ENCODE results near the gene E2F6. TPM values are rescaled to one million over a fixed set of nuclear protein-coding genes. Genes with fewer than 3 reads are reported as not detected.

Gene E2F6
- total RNA-seq, 1 donor from 2014 or later, result 22.9 TPM

DNA sequence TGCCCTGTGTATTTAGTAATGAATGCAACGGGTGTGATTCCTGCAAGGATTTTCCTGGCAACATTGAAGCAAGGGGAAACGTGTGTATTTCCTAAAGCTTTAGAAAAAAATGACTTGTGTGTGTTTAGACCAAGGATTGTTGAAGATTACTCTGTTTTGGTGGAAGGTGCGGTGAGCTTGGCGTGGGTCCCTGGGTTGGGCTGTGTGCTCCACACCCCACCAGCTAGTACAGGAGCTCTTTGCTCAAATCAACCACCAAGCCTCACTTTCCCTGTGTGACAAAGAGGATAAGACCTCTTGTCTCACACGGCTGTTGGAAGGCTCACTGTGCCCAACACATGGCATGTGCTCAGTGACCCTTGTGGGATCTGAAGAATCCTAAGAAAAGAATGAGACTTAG, 46.5 kb upstream of the E2F6 start:
- H3K27me3 Mint-ChIP-seq, result no peaks in the 10 kb centered on the region
- no peaks in the 10 kb centered on the region for H3K9me3 Mint-ChIP-seq (ENCODE audit: low read depth)
- H3K36me3 Mint-ChIP-seq (ENCODE audit: insufficient read depth), result peaks cover 5% of the 10 kb centered on the region
- H3K4me3 Mint-ChIP-seq (ENCODE audit: low read depth), result no peak overlapping the region
- peaks cover 11% of the 10 kb centered on the region for H3K4me1 Mint-ChIP-seq (ENCODE audit: low read depth)
- DNase-seq (ENCODE audit: low spot score, unreplicated experiment), result no peak
- TF ChIP-seq CTCF (IDR thresholded peaks at IDR 0.05; ENCODE audit: unreplicated experiment), result no peak
- no peak overlapping the region for H3K27ac Mint-ChIP-seq

- no peaks in the 10 kb centered on the region for H3K9me3 Mint-ChIP-seq (ENCODE audit: low read depth)
- H3K36me3 Mint-ChIP-seq (ENCODE audit: insufficient read depth), result peaks cover 4% of the 10 kb centered on the region
- no peak for TF ChIP-seq CTCF (IDR thresholded peaks at IDR 0.05; ENCODE audit: unreplicated experiment)
- no peak overlapping the region for H3K27ac Mint-ChIP-seq
- DNase-seq (ENCODE audit: low spot score, unreplicated experiment), result no peak
- H3K4me1 Mint-ChIP-seq (ENCODE audit: low read depth), result peaks cover 12% of the 10 kb centered on the region
- H3K27me3 Mint-ChIP-seq, result no peaks in the 10 kb centered on the region
- no peak overlapping the region for H3K4me3 Mint-ChIP-seq (ENCODE audit: low read depth)
These were observed 43.8 kb upstream of the E2F6 start for GRCh38 chr2:11509657-11510360.

DNA sequence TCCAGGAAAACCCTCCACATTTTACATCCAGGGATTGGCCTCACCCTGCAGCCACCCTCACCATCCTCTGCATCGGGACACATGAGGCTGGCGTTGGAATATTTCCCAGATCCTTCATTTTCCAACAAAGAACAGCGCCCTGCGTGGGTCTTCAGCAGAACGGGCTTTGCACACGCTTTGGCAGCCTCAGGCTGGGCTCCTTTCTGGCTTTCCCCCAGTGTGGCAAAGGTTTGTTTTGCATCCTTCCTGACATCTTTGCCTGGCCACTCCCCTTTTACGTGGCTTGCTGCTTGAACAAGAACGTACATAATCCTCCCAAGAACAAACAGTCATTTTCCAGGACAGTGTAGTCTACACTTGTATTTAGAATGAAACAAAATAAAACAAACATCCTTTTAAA, 42.3 kb upstream of the E2F6 start:
- no peak for TF ChIP-seq CTCF (IDR thresholded peaks at IDR 0.05; ENCODE audit: unreplicated experiment)
- Mint-ChIP-seq H3K27ac (no peak overlapping the region), H3K4me1 (ENCODE audit: low read depth) (peaks cover 7% of the 10 kb centered on the region), H3K27me3 (no peaks in the 10 kb centered on the region), H3K36me3 (ENCODE audit: insufficient read depth) (peaks cover 7% of the 10 kb centered on the region), H3K9me3 (ENCODE audit: low read depth) (peaks cover 5% of the 10 kb centered on the region), H3K4me3 (ENCODE audit: low read depth) (no peak overlapping the region)
- no peak for DNase-seq (ENCODE audit: low spot score, unreplicated experiment)

DNA sequence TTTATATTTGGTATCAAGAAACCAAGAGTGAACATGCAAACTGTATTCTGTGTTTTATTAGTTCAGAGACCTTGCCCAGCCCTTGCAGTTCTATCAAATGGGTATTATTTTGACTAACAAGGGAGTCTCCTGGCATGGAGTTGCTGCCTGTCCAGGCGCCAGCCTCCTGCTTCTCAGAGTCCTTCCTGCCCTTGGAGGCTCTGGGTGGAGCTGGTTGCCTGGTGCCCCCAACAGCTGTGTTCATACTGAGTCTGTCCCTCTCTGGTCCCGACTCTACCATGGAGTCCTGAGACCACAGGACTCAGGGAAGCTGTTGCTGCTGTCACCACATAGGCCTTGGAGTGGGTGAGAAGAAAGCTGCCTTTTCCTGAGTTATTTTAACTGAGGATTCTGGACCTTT, 41.6 kb upstream of the E2F6 start:
- DNase-seq (ENCODE audit: low spot score, unreplicated experiment), result no peak
- H3K4me3 Mint-ChIP-seq (ENCODE audit: low read depth), result no peak overlapping the region
- peaks cover 7% of the 10 kb centered on the region for H3K4me1 Mint-ChIP-seq (ENCODE audit: low read depth)
- no peak for TF ChIP-seq CTCF (IDR thresholded peaks at IDR 0.05; ENCODE audit: unreplicated experiment)
- H3K27ac Mint-ChIP-seq, result no peak overlapping the region
- H3K27me3 Mint-ChIP-seq, result no peaks in the 10 kb centered on the region
- peaks cover 13% of the 10 kb centered on the region for H3K36me3 Mint-ChIP-seq (ENCODE audit: insufficient read depth)
- H3K9me3 Mint-ChIP-seq (ENCODE audit: low read depth), result peaks cover 10% of the 10 kb centered on the region

- no peak for TF ChIP-seq CTCF (IDR thresholded peaks at IDR 0.05; ENCODE audit: unreplicated experiment)
- Mint-ChIP-seq H3K4me1 (ENCODE audit: low read depth) (peaks cover 7% of the 10 kb centered on the region), H3K27me3 (no peaks in the 10 kb centered on the region), H3K9me3 (ENCODE audit: low read depth) (peaks cover 10% of the 10 kb centered on the region), H3K36me3 (ENCODE audit: insufficient read depth) (peaks cover 13% of the 10 kb centered on the region), H3K4me3 (ENCODE audit: low read depth) (no peak overlapping the region), H3K27ac (no peak overlapping the region)
- DNase-seq (ENCODE audit: low spot score, unreplicated experiment), result no peak
These were observed 40.6 kb upstream of the E2F6 start for GRCh38 chr2:11506611-11506969.

Measured in progenitor cell of endocrine pancreas (in vitro differentiated cells).